IgD-negative memory B cell (primary cell): Measurements from ENCODE around the gene KDF1. TPM values are rescaled to one million over a fixed set of nuclear protein-coding genes. Genes with fewer than 3 reads are reported as not detected.
"Not testable (repeated sequence)": the region's sequence is repeated elsewhere in the genome, so short reads cannot be mapped to it uniquely, and the experiment has no call there.

Source experiments
- H3K27ac Mint-ChIP-seq, 3 donors: one replicate each; pipeline ENCODE4 v1.8.0; 2020 to 2022; ENCODE audit warnings: mild to moderate bottlenecking in 3 of 3, mixed read lengths in 3 of 3, moderate library complexity in 1 of 3
- H3K27me3 Mint-ChIP-seq: one replicate; pipeline ENCODE4 v1.8.0; 2021; ENCODE audit warnings: mixed read lengths
- H3K36me3 Mint-ChIP-seq: one replicate; pipeline ENCODE4 v1.8.0; 2020; ENCODE audit warnings: mild to moderate bottlenecking, mixed read lengths
- H3K4me1 Mint-ChIP-seq, 3 donors: one replicate each; pipeline ENCODE4 v1.8.0; 2020 to 2022; ENCODE audit warnings: mixed read lengths in 3 of 3, mild to moderate bottlenecking in 1 of 3
- H3K4me3 Mint-ChIP-seq, 4 donors: one replicate each; pipeline ENCODE4 v1.8.0; 2020 to 2022; ENCODE audit warnings: mild to moderate bottlenecking in 4 of 4, mixed read lengths in 4 of 4, moderate library complexity in 3 of 4
- H3K9me3 Mint-ChIP-seq, 3 donors: one replicate each; pipeline ENCODE4 v1.8.0; 2020 to 2021; ENCODE audit warnings: mixed read lengths in 3 of 3, mild to moderate bottlenecking in 1 of 3
- polyA plus RNA-seq: library from polyadenylated mRNA; unstranded; fragments of 300-500 nt; fragmentation: Illumina TruSeq; gene quantifications from one replicate; pipeline ENCODE4 v1.2.3, GENCODE V29; 2021

The KDF1 gene
- polyA plus RNA-seq, 1 donor from 2014 or later: 2.9 TPM

DNA sequence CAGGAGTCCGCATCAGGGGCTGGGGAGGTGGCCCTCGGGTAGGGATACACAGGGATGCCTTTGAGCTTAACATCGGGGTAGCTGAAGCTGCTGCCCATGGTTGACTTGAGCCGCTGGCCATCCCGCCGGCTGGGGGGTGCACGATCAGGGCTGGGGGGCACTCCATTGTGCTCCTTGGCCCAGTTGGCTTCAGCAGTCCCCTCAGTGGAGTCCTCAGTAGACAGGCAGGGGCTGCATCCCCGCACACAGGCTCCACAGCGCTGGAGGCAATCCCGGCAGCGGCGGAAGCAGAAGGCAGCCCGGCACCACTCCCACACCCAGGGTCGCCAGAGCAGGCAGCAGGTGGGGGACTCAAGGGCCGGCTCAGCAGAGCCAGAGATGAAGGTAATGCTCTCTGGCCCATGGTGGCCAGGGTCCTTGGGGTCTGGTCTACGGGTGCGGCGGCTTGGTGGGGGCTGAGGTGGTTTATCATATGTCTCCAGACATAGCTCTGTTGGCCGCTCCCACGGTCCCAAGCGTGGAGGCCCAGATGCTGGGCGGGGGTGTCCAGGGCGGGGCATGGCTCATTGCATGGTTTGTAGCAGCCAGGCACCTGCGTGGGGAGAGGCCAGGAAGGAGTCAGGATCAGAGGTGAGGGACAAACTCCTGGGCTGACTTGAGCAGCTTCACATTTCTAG lies 8.3 kb downstream of the KDF1 start:
- Mint-ChIP-seq H3K4me1 (peaks cover 0 to 2% (median 0%) of the 10 kb centered on the region in 3 donors), H3K4me3 (no peak overlapping the region), H3K36me3 (peaks cover 8% of the 10 kb centered on the region), H3K27me3 (no peaks in the 10 kb centered on the region), H3K9me3 (peaks cover 0 to 6% (median 2%) of the 10 kb centered on the region in 3 donors), H3K27ac (no peak overlapping the region)

DNA sequence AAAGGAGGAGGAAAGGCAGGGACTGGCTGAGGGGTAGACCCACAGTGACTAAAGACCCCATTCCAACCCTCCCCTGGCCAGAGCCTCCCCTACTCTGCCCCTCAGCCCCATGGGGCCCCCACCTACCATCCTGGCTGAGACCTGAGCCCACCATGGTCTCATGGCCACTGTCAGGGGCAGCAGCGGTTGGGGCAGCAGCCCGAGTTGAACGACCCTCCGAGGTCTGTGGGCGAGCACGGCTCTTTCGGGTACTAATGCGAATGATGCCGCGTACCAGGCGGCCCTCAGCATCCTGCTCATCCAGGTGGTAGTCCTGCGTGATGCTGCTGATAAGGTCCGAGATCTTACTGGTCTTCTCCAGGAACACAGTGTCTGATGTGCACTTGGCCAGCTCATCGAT lies 9.1 kb downstream of the KDF1 start:
- Mint-ChIP-seq H3K4me1 (peaks cover 0 to 2% (median 0%) of the 10 kb centered on the region in 3 donors), H3K4me3 (no peak overlapping the region), H3K9me3 (peaks cover 0 to 2% (median 0%) of the 10 kb centered on the region in 3 donors), H3K27ac (no peak overlapping the region), H3K27me3 (no peaks in the 10 kb centered on the region), H3K36me3 (peaks cover 7% of the 10 kb centered on the region)

DNA sequence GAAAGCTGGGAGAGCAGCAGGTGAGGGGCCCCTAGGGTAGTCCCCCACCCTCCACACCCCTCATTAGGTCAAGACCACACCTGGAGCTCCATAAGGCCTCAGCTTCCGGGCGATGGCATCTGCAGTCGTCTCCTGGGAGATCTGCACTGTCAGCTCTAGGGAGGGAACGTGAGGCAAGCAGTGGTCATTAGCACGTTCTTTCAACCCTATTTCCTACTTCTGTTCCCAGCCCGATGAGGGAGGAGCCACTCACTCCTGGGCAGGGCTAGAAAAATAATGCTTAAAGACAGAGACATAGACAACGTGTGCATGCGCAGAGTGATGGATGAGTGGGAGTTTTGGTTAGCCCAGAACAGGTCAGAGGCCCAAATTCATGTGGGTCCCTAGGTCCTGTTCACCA lies 9.7 kb downstream of the KDF1 start:
- Mint-ChIP-seq H3K36me3 (peaks cover 5% of the 10 kb centered on the region), H3K4me3 (peak overlapping the region in 2 of 4 donors; percentile 18 to 76), H3K9me3 (no peaks in the 10 kb centered on the region), H3K27me3 (no peaks in the 10 kb centered on the region), H3K27ac (no peak overlapping the region), H3K4me1 (peaks cover 0 to 2% (median 0%) of the 10 kb centered on the region in 3 donors)

DNA sequence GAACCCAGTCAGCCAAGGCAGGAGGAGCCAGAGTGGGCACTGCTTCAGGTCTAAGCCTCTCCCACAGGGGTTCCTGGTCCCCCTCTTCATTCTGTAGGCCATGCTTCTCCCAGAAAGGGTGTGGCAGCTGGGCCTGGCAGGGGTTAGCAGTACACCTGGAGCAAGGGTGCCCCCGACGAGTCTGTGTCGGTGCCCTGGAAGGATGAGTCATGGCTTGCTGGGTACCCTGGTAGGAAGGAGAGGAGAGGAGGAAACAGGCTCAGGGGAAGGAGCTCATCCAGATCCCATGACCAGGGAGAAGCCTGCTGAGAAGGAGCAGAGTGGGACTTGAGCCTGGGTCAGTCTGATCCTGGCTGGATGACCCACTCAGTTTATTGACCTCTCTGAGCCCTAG lies 10.3 kb downstream of the KDF1 start:
- no peak overlapping the region for H3K4me3 Mint-ChIP-seq
- H3K27me3 Mint-ChIP-seq: no peaks in the 10 kb centered on the region
- H3K9me3 Mint-ChIP-seq: no peaks in the 10 kb centered on the region
- H3K36me3 Mint-ChIP-seq: peaks cover 5% of the 10 kb centered on the region
- no peak overlapping the region for H3K27ac Mint-ChIP-seq
- peaks cover 0 to 2% (median 0%) of the 10 kb centered on the region in 3 donors for H3K4me1 Mint-ChIP-seq

DNA sequence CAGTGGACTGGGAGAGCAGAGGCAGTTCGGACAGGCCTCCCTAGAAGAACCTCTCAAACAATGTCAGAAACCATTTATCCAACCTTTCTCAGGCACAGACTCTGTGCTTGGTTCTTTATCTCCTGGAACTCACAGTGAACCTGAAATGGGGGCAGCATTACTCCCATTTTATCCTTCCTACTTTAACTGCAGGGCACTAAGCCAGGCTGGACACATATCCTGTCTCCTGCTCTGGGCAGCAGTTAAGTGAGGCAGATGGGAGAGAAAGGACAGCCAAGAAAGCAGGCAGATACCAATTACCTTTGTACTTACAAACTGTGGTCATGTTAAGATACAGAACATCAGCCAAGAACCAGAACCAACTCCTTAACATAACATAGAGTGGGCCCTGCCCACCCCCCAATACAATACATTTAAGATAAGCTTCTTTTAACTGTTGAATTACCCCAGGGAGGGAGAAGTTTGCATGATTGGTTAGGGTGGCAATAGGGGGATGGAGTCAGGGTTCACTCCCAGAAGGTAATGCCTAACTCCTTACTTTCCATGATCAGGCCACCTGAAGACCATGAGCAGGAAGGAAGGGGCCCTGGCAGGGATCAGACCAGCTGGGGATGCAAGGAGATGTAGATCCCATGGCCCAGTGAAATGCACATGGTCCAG lies 10.9 kb downstream of the KDF1 start:
- H3K9me3 Mint-ChIP-seq: no peaks in the 10 kb centered on the region
- no peaks in the 10 kb centered on the region for H3K27me3 Mint-ChIP-seq
- H3K36me3 Mint-ChIP-seq: peaks cover 5% of the 10 kb centered on the region
- no peak overlapping the region for H3K4me3 Mint-ChIP-seq
- H3K4me1 Mint-ChIP-seq: peaks cover 0 to 2% (median 0%) of the 10 kb centered on the region in 3 donors
- H3K27ac Mint-ChIP-seq: no peak overlapping the region

DNA sequence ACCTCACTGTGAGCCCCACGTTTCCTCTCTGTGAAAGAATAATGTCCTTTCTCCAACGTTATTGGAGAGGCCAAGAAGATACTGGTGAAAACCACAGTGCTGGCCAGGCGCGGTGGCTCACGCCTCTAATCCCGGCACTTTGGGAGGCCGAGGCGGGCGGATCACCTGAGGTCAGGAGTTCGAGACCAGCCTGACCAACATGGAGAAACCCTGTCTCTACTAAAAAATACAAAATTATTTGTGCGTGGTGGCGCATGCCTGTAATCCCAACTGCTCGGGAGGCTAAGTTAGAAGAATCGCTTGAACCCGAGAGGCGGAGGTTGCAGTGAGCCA lies 11.6 kb downstream of the KDF1 start:
- H3K27me3 Mint-ChIP-seq, H3K4me3 Mint-ChIP-seq, H3K9me3 Mint-ChIP-seq, H3K27ac Mint-ChIP-seq, H3K36me3 Mint-ChIP-seq, H3K4me1 Mint-ChIP-seq: not testable (repeated sequence)

DNA sequence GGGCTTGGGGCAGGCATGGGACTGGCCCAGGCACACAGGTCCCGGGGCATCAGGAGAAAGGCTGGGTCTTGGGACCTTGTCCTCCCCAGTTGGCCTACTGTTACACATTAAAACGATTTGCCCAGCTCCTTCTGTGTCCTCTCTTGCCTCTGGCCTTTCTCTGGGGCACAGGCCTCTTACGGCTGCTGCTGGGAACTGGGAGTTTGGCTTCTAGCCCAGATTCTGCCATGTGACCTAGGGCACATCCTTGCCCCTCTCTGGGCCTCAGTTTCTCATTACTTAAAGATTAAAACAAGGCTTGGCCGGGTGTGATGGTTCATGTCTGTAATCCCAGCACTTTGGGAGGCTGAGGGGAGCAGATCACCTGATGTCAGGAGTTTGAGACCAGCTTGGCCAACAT lies 14.0 kb downstream of the KDF1 start:
- Mint-ChIP-seq H3K9me3 (no peaks in the 10 kb centered on the region), H3K27me3 (no peaks in the 10 kb centered on the region), H3K4me1 (peaks cover 0 to 2% (median 0%) of the 10 kb centered on the region in 3 donors), H3K27ac (no peak overlapping the region), H3K36me3 (peaks cover 9% of the 10 kb centered on the region), H3K4me3 (no peak overlapping the region)

DNA sequence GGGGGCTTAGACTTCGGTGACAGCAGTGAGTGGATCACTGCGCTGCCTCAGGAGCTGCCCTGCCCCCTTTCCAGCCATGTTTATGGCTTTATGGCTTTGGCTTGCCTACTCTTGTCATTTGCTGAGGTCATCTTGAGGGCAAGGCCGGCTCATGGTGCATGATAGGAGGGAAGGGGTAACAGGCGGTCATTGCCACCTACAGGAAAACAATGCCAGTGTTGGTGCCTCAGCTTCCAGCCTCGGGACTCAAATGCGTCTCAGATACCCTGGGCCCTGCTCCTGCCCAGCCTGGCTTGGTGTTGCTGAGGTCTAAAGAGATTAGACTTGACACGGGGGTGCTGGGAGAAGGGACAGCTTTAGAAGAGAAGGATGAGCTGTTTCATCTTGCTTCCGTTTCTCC lies 14.5 kb downstream of the KDF1 start:
- Mint-ChIP-seq H3K27ac (no peak overlapping the region), H3K9me3 (no peaks in the 10 kb centered on the region), H3K36me3 (peaks cover 9% of the 10 kb centered on the region), H3K4me1 (peaks cover 0 to 2% (median 0%) of the 10 kb centered on the region in 3 donors), H3K27me3 (no peaks in the 10 kb centered on the region), H3K4me3 (no peak overlapping the region)

DNA sequence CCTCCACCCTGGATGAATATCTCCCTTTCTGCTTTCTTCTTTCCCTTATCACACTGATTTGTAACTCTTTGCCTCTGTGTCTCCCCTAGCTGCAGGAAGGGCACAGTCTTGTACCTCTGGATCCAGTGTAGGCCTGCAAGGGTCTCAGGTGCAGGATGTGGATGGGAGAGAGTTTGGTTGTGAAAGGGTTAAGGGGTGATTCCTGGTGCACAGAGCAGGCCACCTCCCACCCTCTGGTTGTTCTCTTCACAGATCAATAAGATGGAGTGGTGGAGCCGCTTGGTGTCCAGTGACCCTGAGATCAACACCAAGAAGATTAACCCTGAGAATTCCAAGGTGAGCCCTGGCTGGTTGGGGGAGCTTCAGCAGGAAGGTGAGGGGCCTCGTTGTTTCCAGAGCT lies 15.1 kb downstream of the KDF1 start:
- peaks cover 0 to 2% (median 0%) of the 10 kb centered on the region in 3 donors for H3K4me1 Mint-ChIP-seq
- H3K36me3 Mint-ChIP-seq: peaks cover 9% of the 10 kb centered on the region
- H3K9me3 Mint-ChIP-seq: no peaks in the 10 kb centered on the region
- peak overlapping the region in 1 of 3 donors; percentile 31 for H3K27ac Mint-ChIP-seq
- H3K4me3 Mint-ChIP-seq: no peak overlapping the region
- H3K27me3 Mint-ChIP-seq: no peaks in the 10 kb centered on the region

DNA sequence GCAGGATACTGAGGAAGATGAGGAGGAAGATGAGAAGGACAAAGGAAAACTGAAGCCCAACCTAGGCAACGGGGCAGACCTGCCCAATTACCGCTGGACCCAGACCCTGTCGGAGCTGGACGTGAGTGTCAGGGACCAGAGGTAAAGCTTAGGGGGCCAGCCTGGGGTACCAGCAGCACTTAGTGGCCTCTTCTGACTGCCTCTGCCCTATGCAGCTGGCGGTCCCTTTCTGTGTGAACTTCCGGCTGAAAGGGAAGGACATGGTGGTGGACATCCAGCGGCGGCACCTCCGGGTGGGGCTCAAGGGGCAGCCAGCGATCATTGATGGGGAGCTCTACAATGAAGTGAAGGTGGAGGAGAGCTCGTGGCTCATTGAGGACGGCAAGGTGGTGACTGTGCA lies 17.6 kb downstream of the KDF1 start:
- H3K4me3 Mint-ChIP-seq: no peak overlapping the region
- H3K27ac Mint-ChIP-seq: peak overlapping the region in 1 of 3 donors; percentile 71
- no peaks in the 10 kb centered on the region for H3K4me1 Mint-ChIP-seq

DNA sequence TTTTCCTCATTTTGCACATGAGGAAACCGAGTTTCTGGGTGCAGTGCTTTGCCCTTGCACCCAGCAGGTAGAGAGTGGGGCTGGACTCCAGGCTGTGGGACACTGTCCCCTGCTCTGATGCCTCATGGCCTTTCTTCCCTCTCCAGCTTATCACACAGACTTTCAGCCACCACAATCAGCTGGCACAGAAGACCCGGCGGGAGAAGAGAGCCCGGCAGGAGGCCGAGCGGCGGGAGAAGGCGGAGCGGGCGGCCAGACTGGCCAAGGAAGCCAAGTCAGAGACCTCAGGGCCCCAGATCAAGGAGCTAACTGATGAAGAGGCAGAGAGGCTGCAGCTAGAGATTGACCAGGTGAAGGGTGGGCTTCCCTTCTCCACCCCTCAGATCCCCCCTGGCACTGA lies 19.0 kb downstream of the KDF1 start:
- Mint-ChIP-seq H3K27ac (no peak overlapping the region), H3K4me3 (no peak overlapping the region), H3K27me3 (no peaks in the 10 kb centered on the region), H3K36me3 (peaks cover 8% of the 10 kb centered on the region), H3K9me3 (no peaks in the 10 kb centered on the region), H3K4me1 (peaks cover 0 to 2% (median 0%) of the 10 kb centered on the region in 3 donors)

More for the DNA sequence above, 17.6 kb downstream of the KDF1 start:
- H3K36me3 Mint-ChIP-seq: peaks cover 9% of the 10 kb centered on the region
- H3K27me3 Mint-ChIP-seq: no peaks in the 10 kb centered on the region
- no peaks in the 10 kb centered on the region for H3K9me3 Mint-ChIP-seq

DNA sequence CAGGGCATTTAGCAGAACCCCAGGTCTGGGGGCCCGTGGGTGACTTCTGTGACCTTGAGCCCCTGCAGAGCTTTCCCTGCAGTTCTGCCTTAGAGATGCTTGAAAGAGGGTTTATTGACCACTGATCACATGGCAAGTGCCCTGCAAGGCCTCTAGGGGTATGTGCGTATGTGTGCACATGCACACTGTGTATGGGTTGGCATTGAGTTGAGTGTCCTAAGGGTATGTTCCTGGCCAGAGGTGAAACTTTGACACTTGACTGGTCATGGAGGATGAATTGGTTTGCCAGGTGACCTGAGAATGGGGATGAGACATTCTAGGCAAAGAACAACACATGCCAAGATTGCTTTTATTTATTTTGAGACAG lies 21.6 kb downstream of the KDF1 start:
- H3K4me3 Mint-ChIP-seq: peak overlapping the region in 1 of 4 donors; percentile 8
- H3K27ac Mint-ChIP-seq: peak overlapping the region in 1 of 3 donors; percentile 27

DNA sequence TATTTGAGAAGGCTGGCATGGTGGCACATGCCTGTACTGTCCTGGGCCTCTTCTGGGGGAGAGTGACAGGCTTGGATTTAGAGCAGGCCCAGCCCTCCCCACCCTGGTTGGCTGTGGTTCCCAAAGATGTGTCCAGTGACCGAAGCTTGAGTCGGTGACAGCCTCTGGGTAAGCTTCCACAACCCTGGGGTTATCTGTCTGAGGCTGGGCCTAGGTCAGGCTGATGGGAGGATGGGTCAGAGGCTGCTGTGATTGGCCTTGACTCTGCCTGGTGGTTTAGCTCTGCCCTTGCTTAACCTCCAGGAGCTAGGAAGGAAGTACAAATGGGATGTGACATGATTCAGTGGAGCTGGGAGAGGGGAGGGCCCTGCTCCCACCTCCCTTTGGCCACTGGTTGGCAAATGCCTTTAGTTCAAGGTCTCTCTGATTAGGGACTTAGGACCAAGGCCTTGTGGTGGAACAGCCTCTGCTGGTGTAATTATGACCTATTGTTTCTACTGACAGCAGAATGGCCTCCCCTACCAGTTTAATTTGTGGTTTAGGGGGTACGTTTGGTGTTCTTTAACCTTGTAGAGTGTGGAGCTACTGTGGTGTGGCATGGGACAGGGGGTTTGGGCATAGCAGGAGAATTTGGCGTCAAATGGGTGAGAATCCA lies 22.1 kb downstream of the KDF1 start:
- H3K4me3 Mint-ChIP-seq: no peak overlapping the region
- peak overlapping the region in 1 of 3 donors; percentile 27 for H3K27ac Mint-ChIP-seq
- no peaks in the 10 kb centered on the region for H3K9me3 Mint-ChIP-seq
- H3K4me1 Mint-ChIP-seq: peaks cover 0 to 4% (median 2%) of the 10 kb centered on the region in 3 donors
- peaks cover 5% of the 10 kb centered on the region for H3K36me3 Mint-ChIP-seq
- H3K27me3 Mint-ChIP-seq: no peaks in the 10 kb centered on the region

More for the DNA sequence above, 21.6 kb downstream of the KDF1 start:
- no peaks in the 10 kb centered on the region for H3K27me3 Mint-ChIP-seq
- peaks cover 0 to 2% (median 0%) of the 10 kb centered on the region in 3 donors for H3K4me1 Mint-ChIP-seq
- no peaks in the 10 kb centered on the region for H3K9me3 Mint-ChIP-seq
- H3K36me3 Mint-ChIP-seq: peaks cover 9% of the 10 kb centered on the region

DNA sequence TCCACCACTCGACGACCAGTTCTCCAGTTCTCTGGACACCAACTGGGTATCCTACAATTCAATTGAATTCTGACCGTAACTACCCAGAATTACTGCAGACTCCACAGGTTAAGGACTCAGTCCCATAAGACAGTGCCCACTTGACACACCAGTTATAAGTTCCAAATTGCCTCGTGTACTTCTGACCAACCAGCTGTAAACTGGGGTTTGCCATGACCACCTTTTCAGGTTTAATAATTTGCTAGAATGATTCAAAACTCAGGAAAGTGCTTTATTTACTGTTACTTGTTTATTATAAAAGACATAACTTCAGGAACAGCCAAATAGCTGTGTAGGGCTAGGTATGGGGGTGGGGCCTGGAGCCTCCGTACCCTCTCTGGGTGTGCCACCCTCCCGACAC lies 23.4 kb downstream of the KDF1 start:
- Mint-ChIP-seq H3K27ac (no peak overlapping the region), H3K4me1 (peaks cover 7 to 11% (median 11%) of the 10 kb centered on the region in 3 donors), H3K9me3 (no peaks in the 10 kb centered on the region), H3K4me3 (no peak overlapping the region), H3K36me3 (peaks cover 4% of the 10 kb centered on the region), H3K27me3 (no peaks in the 10 kb centered on the region)

DNA sequence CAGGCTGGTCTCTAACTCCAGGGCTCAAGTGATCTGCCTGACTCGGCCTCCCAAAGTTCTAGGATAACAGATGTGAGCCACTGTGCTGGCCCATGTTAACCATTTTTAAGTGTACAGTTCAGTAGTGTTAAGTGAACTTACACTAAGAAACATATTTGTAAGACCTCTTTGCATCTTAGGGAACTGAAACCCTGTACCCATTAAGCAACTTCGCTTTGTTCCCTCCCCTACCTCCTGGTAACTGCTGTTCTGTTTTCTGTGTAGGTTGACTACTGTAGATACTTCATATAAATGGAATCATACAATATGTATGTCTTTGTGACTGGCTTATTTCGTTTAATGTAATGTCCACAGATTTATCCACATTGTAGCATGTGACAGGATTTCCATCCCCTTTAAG lies 27.7 kb downstream of the KDF1 start:
- H3K4me1 Mint-ChIP-seq: peaks cover 7 to 11% (median 11%) of the 10 kb centered on the region in 3 donors
- no peaks in the 10 kb centered on the region for H3K9me3 Mint-ChIP-seq
- peak overlapping the region in 1 of 4 donors; percentile 87 for H3K4me3 Mint-ChIP-seq
- H3K27me3 Mint-ChIP-seq: no peaks in the 10 kb centered on the region
- peak overlapping the region in 2 of 3 donors; percentile 24 to 85 for H3K27ac Mint-ChIP-seq
- H3K36me3 Mint-ChIP-seq: peaks cover 6% of the 10 kb centered on the region
